Lower leg skin (tissue), 3 donors: ENCODE results near the gene PARL.

Experiments used
- POLR2A ChIP-seq, 2 donors: fragments of 450-650 bp; IDR thresholded peaks; one replicate each; pipeline ENCODE4 v1.6.1; 2016 to 2017; ENCODE audit warnings: antibody characterized with exemption in 2 of 2, mild to moderate bottlenecking in 1 of 2, moderate library complexity in 1 of 2
- TF ChIP-seq, protein P1 (sequence below), 3 donors: fragments of 450-650 bp; IDR thresholded peaks; one replicate each; pipeline ENCODE4 v1.5.1; 2016; ENCODE audit warnings: antibody characterized with exemption in 3 of 3, mild to moderate bottlenecking in 3 of 3, moderate library complexity in 2 of 3

GRCh38 chr3:183883291-183884096, 1.2 kb downstream of the PARL start:
- TF ChIP-seq, protein P1, sequence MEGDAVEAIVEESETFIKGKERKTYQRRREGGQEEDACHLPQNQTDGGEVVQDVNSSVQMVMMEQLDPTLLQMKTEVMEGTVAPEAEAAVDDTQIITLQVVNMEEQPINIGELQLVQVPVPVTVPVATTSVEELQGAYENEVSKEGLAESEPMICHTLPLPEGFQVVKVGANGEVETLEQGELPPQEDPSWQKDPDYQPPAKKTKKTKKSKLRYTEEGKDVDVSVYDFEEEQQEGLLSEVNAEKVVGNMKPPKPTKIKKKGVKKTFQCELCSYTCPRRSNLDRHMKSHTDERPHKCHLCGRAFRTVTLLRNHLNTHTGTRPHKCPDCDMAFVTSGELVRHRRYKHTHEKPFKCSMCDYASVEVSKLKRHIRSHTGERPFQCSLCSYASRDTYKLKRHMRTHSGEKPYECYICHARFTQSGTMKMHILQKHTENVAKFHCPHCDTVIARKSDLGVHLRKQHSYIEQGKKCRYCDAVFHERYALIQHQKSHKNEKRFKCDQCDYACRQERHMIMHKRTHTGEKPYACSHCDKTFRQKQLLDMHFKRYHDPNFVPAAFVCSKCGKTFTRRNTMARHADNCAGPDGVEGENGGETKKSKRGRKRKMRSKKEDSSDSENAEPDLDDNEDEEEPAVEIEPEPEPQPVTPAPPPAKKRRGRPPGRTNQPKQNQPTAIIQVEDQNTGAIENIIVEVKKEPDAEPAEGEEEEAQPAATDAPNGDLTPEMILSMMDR (IDR thresholded peaks at IDR 0.05), result no peak
- no peak for TF ChIP-seq POLR2A (IDR thresholded peaks at IDR 0.05)
